Measurements from ENCODE around the gene MRPL1. TPM values are rescaled to one million over a fixed set of nuclear protein-coding genes. Genes with fewer than 3 reads are reported as not detected.

Gene MRPL1
- polyA plus RNA-seq (ENCODE audit: insufficient read length) = 64.3 TPM

DNA sequence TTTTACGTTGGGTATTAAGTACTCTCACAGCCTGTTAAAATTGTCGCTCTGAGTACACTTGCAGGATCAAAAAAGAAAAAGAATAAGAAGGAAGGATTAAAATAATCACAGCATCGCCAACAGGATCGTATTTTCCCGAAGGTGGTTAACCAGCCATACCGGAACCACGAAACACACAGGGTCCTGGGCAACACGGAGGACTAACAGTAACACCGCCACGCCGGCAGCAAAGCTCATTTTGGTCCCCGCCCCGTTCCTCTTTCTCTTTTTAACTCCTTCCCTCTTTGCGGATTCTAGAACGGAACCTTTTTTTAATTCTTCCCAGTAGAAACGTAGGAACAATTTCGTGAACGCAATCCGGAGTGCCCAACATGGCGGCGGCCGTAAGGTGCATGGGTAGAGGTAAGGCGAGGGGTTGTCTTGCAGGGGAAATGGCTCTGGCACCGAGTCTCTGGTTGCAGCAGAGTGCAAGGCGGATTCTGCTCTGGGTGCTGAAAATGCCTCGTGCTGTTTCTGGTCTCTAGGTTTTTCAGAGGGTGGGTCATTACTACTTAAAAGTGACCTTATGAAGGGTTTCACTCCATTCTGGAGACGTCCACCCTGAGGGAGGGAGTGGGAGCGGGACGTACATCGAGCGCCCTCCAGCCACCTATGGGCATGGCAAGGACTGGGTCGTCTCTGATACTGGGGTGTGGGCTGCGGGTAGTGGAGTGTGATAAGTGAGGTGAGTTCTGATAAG, at the start of gene MRPL1:
MRPL1 (plus strand) TSS at position 353 of the 739 bp plus-strand sequence; CDS start at position 372, 19 bp downstream.
- DNase-seq (ENCODE audit: low read depth) = peak; percentile 94

GRCh38 chr4:77815636-77816035, 47.0 kb upstream of the MRPL1 start:
- DNase-seq (ENCODE audit: low read depth) = no peak

GRCh38 chr4:77816546-77816945, 46.1 kb upstream of the MRPL1 start:
- no peak for DNase-seq (ENCODE audit: low read depth)

DNA sequence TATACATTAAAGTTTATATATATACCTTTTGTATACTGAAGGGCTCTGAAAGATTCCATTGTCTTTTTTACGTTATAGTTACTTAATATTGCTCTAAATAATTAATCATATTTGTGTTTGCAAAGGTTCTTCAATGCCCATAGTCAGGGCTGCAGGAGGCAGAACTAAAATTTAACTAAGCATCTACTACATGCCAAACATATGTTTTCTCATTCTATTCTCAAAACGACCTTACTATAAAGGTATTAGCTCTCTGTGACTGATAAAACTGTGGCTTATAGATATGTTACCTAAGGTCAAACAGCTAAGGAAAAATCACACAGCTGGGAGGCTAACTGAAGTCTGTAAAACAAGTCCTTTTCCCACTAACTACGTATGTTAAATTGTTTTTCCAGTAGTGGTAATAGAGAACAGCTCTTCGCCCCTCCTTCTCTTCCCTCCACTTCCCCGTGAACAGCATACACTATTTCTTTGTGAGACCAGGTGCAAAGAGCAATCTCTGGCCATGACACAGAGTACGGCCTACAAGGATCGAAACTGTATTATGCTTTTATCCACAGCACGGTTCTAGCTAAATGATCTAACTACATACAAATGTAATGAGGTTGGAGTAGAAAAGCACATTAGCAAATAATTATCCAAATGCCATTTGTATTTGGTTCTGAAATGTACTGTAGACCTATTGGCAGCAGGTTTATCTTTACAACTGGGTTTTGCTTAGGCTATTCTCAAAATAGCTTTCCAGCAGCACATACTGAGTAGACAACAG, 45.1 kb upstream of the MRPL1 start:
- no peak for DNase-seq (ENCODE audit: low read depth)

- no peak for DNase-seq (ENCODE audit: low read depth)
Measured at GRCh38 chr4:77818073-77818601, 44.5 kb upstream of the MRPL1 start.

DNA sequence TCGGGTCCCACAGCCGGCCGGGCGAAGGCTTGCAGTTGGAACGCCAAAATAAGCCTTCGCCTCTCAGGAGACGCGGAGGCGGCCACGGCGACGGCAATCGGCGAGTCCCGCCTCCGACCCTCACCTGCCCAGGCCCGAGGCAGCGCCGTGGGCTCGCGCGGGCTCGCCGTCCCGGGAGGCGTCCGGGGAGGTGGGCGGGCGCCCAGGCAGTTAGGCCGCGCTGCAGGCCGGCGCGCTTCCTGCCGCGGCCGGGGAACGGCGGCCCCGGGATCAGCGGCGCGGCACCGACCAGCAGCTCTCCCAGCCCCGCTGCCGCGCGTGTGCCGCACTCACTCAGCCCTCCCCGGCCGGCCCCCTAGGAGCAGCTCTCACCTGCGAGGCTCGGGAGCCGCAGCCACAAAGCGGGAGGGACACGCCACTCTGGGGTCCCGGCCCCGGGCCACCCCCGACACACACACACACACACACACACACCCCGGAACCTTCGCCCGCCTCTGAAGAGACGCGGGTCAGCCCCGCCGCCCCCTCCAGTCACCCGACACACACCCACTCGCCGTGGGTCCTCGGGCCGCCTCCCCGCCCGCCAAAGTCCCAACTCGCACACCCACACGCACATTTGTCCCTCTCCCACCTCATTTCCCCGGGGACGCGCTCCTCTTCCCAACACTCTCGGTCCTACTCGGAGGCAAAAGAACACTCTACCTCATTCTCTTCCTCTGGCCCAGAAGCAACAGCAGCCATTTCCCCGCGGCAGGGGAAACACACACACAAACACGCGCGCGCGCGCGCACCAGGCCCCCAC, 43.8 kb upstream of the MRPL1 start, which contains the start of gene CNOT6L:
CNOT6L (minus strand) TSS at position 767 of the 802 bp plus-strand sequence; CDS start at position 707, 60 bp downstream.
- DNase-seq (ENCODE audit: low read depth) = no peak

- DNase-seq (ENCODE audit: low read depth) = no peak
Measured at GRCh38 chr4:77819404-77819842, 43.2 kb upstream of the MRPL1 start.

GRCh38 chr4:77819843-77820648, 42.6 kb upstream of the MRPL1 start:
- no peak for DNase-seq (ENCODE audit: low read depth)

DNA sequence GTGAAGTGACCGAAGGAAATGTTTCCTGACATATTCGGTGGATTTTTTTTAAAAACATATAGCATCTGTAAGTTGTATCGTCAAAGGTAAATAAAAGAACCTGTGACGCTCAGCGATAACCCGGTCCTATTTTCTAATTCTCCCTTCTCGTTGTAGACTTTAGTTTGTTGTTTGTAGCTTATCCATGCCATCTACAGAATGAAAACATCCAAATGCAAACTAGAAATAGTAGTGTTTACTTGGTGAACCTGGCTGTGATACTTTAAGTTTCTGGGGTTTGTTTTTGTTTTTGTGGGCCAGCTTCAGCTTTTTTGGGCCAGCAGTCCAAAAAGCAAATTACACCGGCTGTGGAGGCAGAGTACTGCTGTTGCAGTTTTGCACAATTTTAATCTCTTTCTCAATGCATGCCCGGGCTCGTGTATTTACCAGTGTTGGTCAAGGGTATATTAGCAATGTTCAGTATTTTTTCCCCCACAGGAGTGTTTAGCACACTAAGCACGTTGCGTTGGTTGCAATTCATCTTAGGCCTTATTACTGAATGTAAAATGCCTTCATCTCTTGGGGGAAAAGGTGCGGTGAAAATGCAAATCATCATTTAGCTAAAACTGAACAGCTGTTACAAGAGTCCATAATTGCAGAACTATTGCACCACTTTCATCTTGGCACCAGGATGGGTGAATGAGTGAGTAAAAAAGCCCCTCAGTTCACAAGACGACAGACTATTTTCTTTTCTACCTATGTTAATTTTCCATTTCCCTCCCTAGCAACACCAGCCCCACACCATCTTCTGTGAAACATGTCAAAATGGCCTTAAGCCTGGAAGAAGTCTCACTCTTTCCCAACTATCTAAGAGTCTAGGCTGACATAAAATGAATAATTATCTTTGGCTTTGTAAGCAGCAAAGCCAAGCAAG, 41.7 kb upstream of the MRPL1 start:
- no peak for DNase-seq (ENCODE audit: low read depth)

- no peak for DNase-seq (ENCODE audit: low read depth)
Measured at GRCh38 chr4:77821775-77822174, 40.9 kb upstream of the MRPL1 start.

GRCh38 chr4:77826275-77826674, 36.4 kb upstream of the MRPL1 start:
- no peak for DNase-seq (ENCODE audit: low read depth)

GRCh38 chr4:77827343-77827742, 35.3 kb upstream of the MRPL1 start:
- no peak for DNase-seq (ENCODE audit: low read depth)

- DNase-seq (ENCODE audit: low read depth) = no peak
Measured at GRCh38 chr4:77833126-77833724, 29.4 kb upstream of the MRPL1 start.

- no peak for DNase-seq (ENCODE audit: low read depth)
Measured at GRCh38 chr4:77834403-77834802, 28.2 kb upstream of the MRPL1 start.

DNA sequence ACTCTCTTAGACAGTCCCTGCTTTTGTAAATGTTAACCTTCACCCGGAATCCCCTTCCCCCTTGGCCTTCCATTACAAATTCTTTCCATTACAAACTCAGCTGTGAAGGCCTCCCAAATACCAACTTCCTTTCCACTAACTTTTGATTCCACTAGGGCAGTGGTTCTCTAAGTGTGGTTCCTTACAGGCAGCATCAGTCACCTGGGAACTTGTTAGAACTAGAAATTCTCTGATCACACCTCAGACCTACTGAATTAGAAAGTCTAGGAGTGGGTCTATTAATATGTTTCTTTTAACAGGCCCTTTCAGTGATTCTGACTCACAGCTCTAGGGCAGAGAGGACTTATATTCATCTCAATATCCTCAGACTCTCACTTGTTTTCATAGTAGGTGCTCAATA, 19.0 kb upstream of the MRPL1 start:
- no peak for DNase-seq (ENCODE audit: low read depth)

- no peak for DNase-seq (ENCODE audit: low read depth)
Measured at GRCh38 chr4:77844363-77844762, 18.3 kb upstream of the MRPL1 start.

DNA sequence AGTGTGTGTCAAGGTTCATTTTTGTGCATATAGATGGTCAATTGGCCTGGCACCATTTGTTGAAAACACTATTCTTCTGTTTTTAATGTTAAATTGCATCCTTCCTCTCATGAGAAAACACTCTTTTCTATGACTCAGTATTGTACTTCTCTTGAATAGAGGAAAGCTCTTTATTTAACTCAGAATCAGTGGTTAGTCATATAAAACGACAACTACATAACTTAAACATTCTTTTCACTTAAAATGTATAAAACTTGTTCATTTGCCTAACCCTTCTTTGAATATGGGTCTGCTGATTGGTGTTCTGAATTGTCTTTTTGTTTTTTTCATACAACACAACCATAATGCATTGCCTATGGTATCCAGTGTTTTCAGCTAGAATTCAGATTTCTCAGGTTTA, 17.2 kb upstream of the MRPL1 start:
- DNase-seq (ENCODE audit: low read depth) = no peak

- DNase-seq (ENCODE audit: low read depth) = no peak
Measured at GRCh38 chr4:77845929-77846328, 16.7 kb upstream of the MRPL1 start.

DNA sequence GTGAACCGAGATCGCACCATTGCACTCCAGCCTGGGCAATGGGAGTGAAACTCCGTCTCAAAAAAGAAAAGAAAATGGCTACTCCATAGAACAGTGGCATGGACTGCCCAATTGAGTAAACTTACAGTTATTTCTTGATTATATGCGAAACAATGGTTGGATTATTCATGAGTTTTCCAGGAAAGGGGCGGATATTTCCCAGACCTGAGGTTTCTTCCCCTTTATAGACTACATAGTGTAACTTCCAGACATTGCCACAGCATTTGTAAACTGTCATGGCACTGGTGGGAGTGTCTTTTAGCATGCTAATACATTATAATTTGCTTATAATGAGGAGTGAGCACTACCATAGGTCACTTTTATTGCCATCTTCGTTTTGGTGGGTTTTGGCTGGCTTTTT, 14.1 kb upstream of the MRPL1 start:
- DNase-seq (ENCODE audit: low read depth) = no peak
